ENCODE measurements around the gene SPAG16. TPM values are rescaled to one million over a fixed set of nuclear protein-coding genes. Genes with fewer than 3 reads are reported as not detected.

Gene SPAG16
- total RNA-seq, 1 experiment from 2014 or later, result 0.30 TPM

DNA sequence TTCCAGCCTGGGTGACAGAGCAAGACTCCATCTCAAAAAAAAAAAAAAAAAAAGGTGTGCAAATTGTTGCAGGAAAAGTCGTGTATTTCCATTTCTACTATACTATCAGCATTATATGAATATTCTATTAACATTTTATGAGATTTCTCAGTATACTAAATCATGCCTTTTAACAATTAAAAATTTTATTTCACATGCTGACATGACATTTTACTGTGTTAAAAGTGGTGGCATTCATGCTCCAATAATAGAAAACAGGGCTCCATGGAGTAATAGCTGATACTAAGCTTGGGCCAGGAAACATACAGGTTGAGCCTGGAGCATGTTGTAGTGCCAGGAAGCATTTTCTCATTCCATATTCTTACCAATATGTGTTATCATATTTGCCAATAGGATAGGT is 141.4 kb downstream of the SPAG16 start:
- TF ChIP-seq CEBPB (IDR thresholded peaks at IDR 0.05; ENCODE audit: low read depth) (no peak), ZFX (IDR thresholded peaks at IDR 0.05) (no peak), REST (IDR thresholded peaks at IDR 0.05; ENCODE audit: low read depth) (no peak), SRF (IDR thresholded peaks at IDR 0.05; ENCODE audit: low read depth) (no peak), FOSL1 (IDR thresholded peaks at IDR 0.05; ENCODE audit: low read depth) (no peak), ZNF274 (IDR thresholded peaks at IDR 0.05; ENCODE audit: low read depth, low read length) (no peak), SIN3A (IDR thresholded peaks at IDR 0.05; ENCODE audit: low read depth) (no peak), EZH2phosphoT487 (IDR thresholded peaks at IDR 0.05; ENCODE audit: borderline replicate concordance) (no peak), ZBTB33 (IDR thresholded peaks at IDR 0.05; ENCODE audit: extremely low read depth, insufficient replicate concordance, low read length) (no peak)
- TF ChIP-seq, protein P1, sequence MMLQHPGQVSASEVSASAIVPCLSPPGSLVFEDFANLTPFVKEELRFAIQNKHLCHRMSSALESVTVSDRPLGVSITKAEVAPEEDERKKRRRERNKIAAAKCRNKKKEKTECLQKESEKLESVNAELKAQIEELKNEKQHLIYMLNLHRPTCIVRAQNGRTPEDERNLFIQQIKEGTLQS (IDR thresholded peaks at IDR 0.05), result no peak
- Histone ChIP-seq H3K4me1 (ENCODE audit: control insufficient read depth in 1 of 2, insufficient read depth in 2 of 2, low read length in 2 of 2) (peaks cover 0 to 10% of the 10 kb centered on the region in 2 experiments; a peak in 2 of 4 replicates), H3K4me3 (replicated peaks in 1 of 2; ENCODE audit: low read depth in 1 of 2, low read length in 2 of 2) (no peak overlapping the region), H3K9me3 (ENCODE audit: control insufficient read depth in 1 of 2, insufficient read depth in 1 of 2, low read depth in 1 of 2, low read length in 2 of 2) (no peaks in the 10 kb centered on the region; a peak in 1 of 4 replicates), H3K36me3 (ENCODE audit: control insufficient read depth in 1 of 2, insufficient read depth in 2 of 2, low read length in 2 of 2) (no peaks in the 10 kb centered on the region), H3K27me3 (ENCODE audit: insufficient read depth, low read length) (no peaks in the 10 kb centered on the region), H2AFZ (ENCODE audit: low read depth, low read length, poor library complexity, severe bottlenecking) (no peak overlapping the region), H3K79me2 (ENCODE audit: insufficient read depth, low read length) (no peaks in the 10 kb centered on the region), H4K20me1 (ENCODE audit: insufficient read depth) (no peaks in the 10 kb centered on the region), H3K9ac (ENCODE audit: low read length) (no peak overlapping the region), H3K4me2 (ENCODE audit: low read length) (no peak overlapping the region), H3K9me2 (ENCODE audit: insufficient read depth) (no peaks in the 10 kb centered on the region), H3K27ac (ENCODE audit: low read depth, low read length) (no peak overlapping the region)
- no peak for ATAC-seq
- no TSS peak for BruUV-seq (replicated peaks)
- no peak for DNase-seq (ENCODE audit: low read depth, low spot score)
- CTCF ChIA-PET, result no interaction called here
- RAD21 ChIA-PET (ENCODE audit: low non-redundant PET in 1 of 2, low total read pairs in 2 of 2, uncharacterized antibody in 2 of 2, unreplicated experiment in 2 of 2), result no interaction called here
- POLR2A ChIA-PET, result no interaction called here
- intact Hi-C loops (cut with micrococcal nuclease), result no loop called here
